ENCODE measurements around the gene MARCHF5.

GRCh38 chr10:92265687-92266258 lies 25.2 kb upstream of the MARCHF5 start:
- TF ChIP-seq CTCF (IDR thresholded peaks at IDR 0.05; ENCODE audit: insufficient read depth, low read length, poor library complexity, severe bottlenecking) (no peak), EZH2phosphoT487 (conservative IDR thresholded peaks at IDR 0.05; ENCODE audit: low read length) (no peak)

Measured in SU-DHL-6 (cell line).